ENCODE data around the gene CHGA.

Gene CHGA

DNA sequence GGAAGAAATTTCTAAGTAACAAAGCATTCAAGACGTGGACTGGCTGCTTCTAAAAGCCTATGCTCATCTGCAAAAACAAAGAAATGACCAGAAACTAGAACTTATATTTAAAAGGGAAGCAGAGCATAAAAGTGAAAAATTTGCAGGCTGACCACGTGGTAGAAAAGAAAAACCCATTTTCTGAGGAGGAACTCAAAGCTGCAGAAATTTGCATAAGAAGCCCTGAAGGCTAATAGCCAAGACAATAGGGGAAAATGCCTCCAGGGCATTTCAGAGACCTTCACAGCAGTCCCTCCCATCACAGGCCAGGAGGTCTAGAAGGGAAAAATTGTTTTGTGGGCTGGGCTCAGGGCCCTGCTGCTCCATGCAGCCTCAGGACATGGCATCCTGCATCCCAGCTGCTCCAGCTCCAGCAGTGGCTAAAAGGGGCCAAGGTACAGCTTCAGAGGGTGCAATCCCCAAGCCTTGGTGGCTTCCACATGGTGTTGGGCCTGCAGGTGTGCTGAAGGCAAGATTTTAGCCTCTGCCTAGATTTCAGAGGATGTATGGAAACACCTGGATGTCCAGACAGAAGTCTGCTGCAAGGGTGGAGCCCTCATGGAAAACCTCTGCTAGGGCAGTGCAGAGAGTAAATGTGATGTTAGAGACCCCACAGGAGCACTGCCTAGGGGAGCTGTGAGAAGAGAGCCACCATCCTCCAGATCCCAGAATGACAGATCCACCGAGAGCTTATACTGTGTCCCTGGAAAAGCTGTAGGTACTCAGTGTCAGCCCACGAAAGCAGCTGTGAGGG, 55.5 kb downstream of the CHGA start:
- ChIA-PET POLR2A (no interaction called here), CTCF (no interaction called here)
- TF ChIP-seq NFRKB (IDR thresholded peaks at IDR 0.05) (no peak), HDGF (IDR thresholded peaks at IDR 0.05; ENCODE audit: borderline replicate concordance) (no peak), ARNT (IDR thresholded peaks at IDR 0.05) (no peak), SUZ12 (IDR thresholded peaks at IDR 0.05) (no peak), ELF4 (IDR thresholded peaks at IDR 0.05) (no peak)
- DNase-seq (ENCODE audit: extremely low spot score) = no peak

GRCh38 chr14:92980866-92981265, 57.9 kb downstream of the CHGA start:
- CTCF ChIA-PET = no interaction called here
- no peak for TF ChIP-seq FOXA1 (IDR thresholded peaks at IDR 0.05)
- no peak for TF ChIP-seq CTBP1 (IDR thresholded peaks at IDR 0.05; ENCODE audit: borderline replicate concordance)
- TF ChIP-seq TARDBP (IDR thresholded peaks at IDR 0.05) = no peak
- TF ChIP-seq ELF4 (IDR thresholded peaks at IDR 0.05) = no peak
- no peak for TF ChIP-seq ZNF384 (IDR thresholded peaks at IDR 0.05)
- no peak for TF ChIP-seq SP1 (IDR thresholded peaks at IDR 0.05)
- TF ChIP-seq, protein P1, sequence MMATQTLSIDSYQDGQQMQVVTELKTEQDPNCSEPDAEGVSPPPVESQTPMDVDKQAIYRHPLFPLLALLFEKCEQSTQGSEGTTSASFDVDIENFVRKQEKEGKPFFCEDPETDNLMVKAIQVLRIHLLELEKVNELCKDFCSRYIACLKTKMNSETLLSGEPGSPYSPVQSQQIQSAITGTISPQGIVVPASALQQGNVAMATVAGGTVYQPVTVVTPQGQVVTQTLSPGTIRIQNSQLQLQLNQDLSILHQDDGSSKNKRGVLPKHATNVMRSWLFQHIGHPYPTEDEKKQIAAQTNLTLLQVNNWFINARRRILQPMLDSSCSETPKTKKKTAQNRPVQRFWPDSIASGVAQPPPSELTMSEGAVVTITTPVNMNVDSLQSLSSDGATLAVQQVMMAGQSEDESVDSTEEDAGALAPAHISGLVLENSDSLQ (IDR thresholded peaks at IDR 0.05) = no peak
- TF ChIP-seq ARNT (IDR thresholded peaks at IDR 0.05) = no peak
- TF ChIP-seq FOXK2 (IDR thresholded peaks at IDR 0.05) = no peak
- TF ChIP-seq NFRKB (IDR thresholded peaks at IDR 0.05) = no peak
- TF ChIP-seq HDGF (IDR thresholded peaks at IDR 0.05; ENCODE audit: borderline replicate concordance) = no peak
- no peak for TF ChIP-seq BHLHE40 (IDR thresholded peaks at IDR 0.05; ENCODE audit: borderline replicate concordance)
- no peak for TF ChIP-seq L3MBTL2 (conservative IDR thresholded peaks at IDR 0.05)
- no peak for TF ChIP-seq FOXM1 (IDR thresholded peaks at IDR 0.05; ENCODE audit: borderline replicate concordance)
- no peak for TF ChIP-seq LEF1 (IDR thresholded peaks at IDR 0.05; ENCODE audit: borderline replicate concordance)
- TF ChIP-seq SUZ12 (IDR thresholded peaks at IDR 0.05) = no peak
- DNase-seq (ENCODE audit: extremely low spot score) = no peak
- POLR2A ChIA-PET = no interaction called here

GRCh38 chr14:92981726-92982125, 58.8 kb downstream of the CHGA start:
- no peak for TF ChIP-seq LEF1 (IDR thresholded peaks at IDR 0.05; ENCODE audit: borderline replicate concordance)
- no peak for TF ChIP-seq CTBP1 (IDR thresholded peaks at IDR 0.05; ENCODE audit: borderline replicate concordance)
- TF ChIP-seq HDGF (IDR thresholded peaks at IDR 0.05; ENCODE audit: borderline replicate concordance) = no peak
- ChIA-PET CTCF (no interaction called here), POLR2A (no interaction called here)
- no peak for DNase-seq (ENCODE audit: extremely low spot score)

DNA sequence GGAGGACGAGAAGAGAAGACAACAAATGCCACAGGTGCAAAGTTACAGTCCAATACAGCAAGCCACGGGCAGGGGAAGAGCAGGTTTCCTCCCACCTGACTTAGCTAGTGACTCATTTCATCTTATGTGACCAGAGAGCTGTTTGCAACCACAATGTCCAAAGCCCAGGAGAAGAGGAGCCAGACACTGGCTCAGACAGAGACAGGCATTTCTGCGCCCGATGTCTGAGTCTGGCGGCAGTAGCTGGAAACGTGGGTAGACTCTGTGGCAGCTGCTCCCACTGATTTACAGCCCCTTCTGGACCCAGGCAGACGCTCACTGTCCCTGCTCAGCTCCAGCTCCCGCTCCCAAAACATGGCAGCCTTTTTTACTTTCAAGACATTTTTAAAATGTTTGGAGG, 60.0 kb downstream of the CHGA start:
- DNase-seq (ENCODE audit: extremely low spot score) = no peak
- CTCF ChIA-PET = interaction anchor here (0.7 kb wide), 1 partner anchor 872 kb away, joined by 3 read pairs; no protein-coding TSS in a partner anchor
- POLR2A ChIA-PET = interaction anchor here (0.6 kb wide), 1 partner anchor 193 kb away, joined by 3 read pairs; no protein-coding TSS in a partner anchor
- TF ChIP-seq ZNF384 (IDR thresholded peaks at IDR 0.05) (no peak), FOXM1 (IDR thresholded peaks at IDR 0.05; ENCODE audit: borderline replicate concordance) (no peak), ELF4 (IDR thresholded peaks at IDR 0.05) (no peak), BHLHE40 (IDR thresholded peaks at IDR 0.05; ENCODE audit: borderline replicate concordance) (no peak), SUZ12 (IDR thresholded peaks at IDR 0.05) (no peak), TARDBP (IDR thresholded peaks at IDR 0.05) (no peak), SP1 (IDR thresholded peaks at IDR 0.05) (no peak), FOXA1 (IDR thresholded peaks at IDR 0.05) (no peak), LEF1 (IDR thresholded peaks at IDR 0.05; ENCODE audit: borderline replicate concordance) (no peak), NFRKB (IDR thresholded peaks at IDR 0.05) (no peak), ARNT (IDR thresholded peaks at IDR 0.05) (no peak), HDGF (IDR thresholded peaks at IDR 0.05; ENCODE audit: borderline replicate concordance) (no peak), L3MBTL2 (conservative IDR thresholded peaks at IDR 0.05) (no peak), CTBP1 (IDR thresholded peaks at IDR 0.05; ENCODE audit: borderline replicate concordance) (no peak), FOXK2 (IDR thresholded peaks at IDR 0.05) (no peak)
- TF ChIP-seq, protein P1 (IDR thresholded peaks at IDR 0.05) = no peak

DNA sequence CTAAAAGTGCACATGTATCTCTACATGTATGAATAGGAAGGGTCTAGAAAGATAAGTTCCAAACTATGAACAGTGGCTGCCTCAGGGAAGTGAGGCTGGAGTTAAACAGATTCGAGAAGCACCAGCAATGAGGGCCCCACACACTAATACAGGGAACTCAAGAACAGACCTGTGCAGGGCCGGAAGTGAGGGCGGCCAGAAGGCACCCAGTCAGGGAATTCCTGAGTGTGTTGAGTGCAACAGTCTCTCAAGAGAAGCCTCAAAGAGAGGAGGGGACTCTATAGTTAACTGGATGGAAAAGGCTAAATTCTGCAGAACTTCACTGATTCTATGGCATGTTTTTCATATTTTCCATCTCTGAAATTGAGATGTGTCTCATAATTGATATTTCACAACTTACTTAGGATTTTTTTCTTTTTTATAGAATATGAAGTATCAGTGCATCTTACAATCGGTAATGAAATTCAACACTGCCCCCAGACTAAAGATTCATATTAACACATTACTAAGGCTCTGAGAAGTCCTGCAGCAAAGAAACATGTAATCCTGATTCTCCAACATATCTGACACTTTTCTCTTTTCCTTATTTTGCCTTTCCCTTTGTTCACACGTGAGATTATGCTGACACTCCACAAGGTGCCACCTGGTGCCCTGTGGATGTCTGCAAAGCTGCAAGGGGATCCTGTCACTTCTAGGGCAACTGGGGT, 61.3 kb downstream of the CHGA start:
- no peak for DNase-seq (ENCODE audit: extremely low spot score)
- POLR2A ChIA-PET = no interaction called here
- TF ChIP-seq NFRKB (IDR thresholded peaks at IDR 0.05) (no peak), FOXM1 (IDR thresholded peaks at IDR 0.05; ENCODE audit: borderline replicate concordance) (no peak)
- CTCF ChIA-PET = no interaction called here

Measured in HEK293T (cell line).